Transverse colon (tissue), 3 donors: ENCODE results near the gene IMMP2L.

ENCODE experiments used
- CTCF ChIP-seq, 5 experiments: fragments of 200-600 bp in 3 of 5; fragments of 450-650 bp in 2 of 5; sonication (generic) in 3 of 5; IDR thresholded peaks; 1 replicate in 2 of 5; 2 replicates in 3 of 5; pipeline ENCODE4 v1.5.1; 2016 to 2017; ENCODE audit warnings: antibody characterized with exemption in 5 of 5, inconsistent platforms in 3 of 5, mild to moderate bottlenecking in 2 of 5, moderate library complexity in 1 of 5
- POLR2A ChIP-seq: fragments of 450-650 bp; IDR thresholded peaks from one replicate; pipeline ENCODE4 v1.6.1; 2016; ENCODE audit warnings: antibody characterized with exemption, mild to moderate bottlenecking, moderate library complexity

- TF ChIP-seq POLR2A = no peak
- TF ChIP-seq CTCF (IDR thresholded peaks at IDR 0.05) = no peak
Measured at GRCh38 chr7:111232249-111233084, 329.8 kb downstream of the IMMP2L start.
